Memory B cell (primary cell): ENCODE measurements around the gene MPL.

Experiments used
- ATAC-seq: fragments of 150-1000 bp; cut with Tn5 transposase; 2 replicates; pipeline ENCODE4 v1.10.0; 2021; ENCODE audit warnings: low read depth, mild to moderate bottlenecking, moderate library complexity
- DNase-seq, 2 donors: peaks; one replicate each; pipeline ENCODE4 v3.0.0; 2022; ENCODE audit warnings: low spot score in 2 of 2
- H3K27ac Mint-ChIP-seq: one replicate; pipeline ENCODE4 v1.8.0; 2022; ENCODE audit warnings: mild to moderate bottlenecking, moderate library complexity, mixed read lengths
- H3K27me3 Mint-ChIP-seq: one replicate; pipeline ENCODE4 v1.8.0; 2022; ENCODE audit warnings: mixed read lengths
- H3K36me3 Mint-ChIP-seq: one replicate; pipeline ENCODE4 v1.8.0; 2022; ENCODE audit warnings: mild to moderate bottlenecking, mixed read lengths
- H3K4me1 Mint-ChIP-seq: one replicate; pipeline ENCODE4 v1.8.0; 2022; ENCODE audit warnings: mixed read lengths
- H3K4me3 Mint-ChIP-seq: one replicate; pipeline ENCODE4 v1.8.0; 2022; ENCODE audit warnings: mild to moderate bottlenecking, moderate library complexity, mixed read lengths
- H3K9me3 Mint-ChIP-seq: one replicate; pipeline ENCODE4 v1.8.0; 2022; ENCODE audit warnings: mixed read lengths

The MPL gene

DNA sequence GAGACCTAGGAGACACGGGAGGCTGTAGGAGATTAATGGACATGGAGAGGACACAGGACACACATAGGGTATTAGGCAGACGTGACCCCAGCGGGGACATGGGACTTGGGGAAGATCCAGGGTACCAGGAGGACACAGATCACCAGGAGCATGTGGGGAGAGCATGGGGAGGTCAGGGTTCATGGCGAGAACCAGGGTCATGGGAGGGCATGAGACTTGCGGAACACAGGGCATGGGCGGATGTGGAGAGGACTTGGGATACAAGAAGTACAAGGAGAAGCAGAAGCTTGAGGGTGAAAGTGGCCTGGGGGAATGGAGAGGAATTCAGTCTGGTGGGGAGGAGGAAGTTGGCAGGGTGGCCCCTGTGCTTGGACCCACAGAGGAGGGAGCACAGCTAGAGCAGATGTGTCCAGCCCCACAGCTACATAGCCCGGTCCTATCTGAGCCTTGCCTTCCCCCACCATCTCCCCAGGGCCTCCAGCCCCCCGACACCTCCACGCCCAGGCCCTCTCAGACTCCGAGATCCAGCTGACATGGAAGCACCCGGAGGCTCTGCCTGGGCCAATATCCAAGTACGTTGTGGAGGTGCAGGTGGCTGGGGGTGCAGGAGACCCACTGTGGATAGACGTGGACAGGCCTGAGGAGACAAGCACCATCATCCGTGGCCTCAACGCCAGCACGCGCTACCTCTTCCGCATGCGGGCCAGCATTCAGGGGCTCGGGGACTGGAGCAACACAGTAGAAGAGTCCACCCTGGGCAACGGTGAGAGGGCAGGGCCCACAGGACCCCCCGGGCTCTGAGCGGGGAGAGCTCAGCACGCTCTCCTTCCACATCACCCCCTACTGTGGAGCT lies 24.7 kb upstream of the MPL start:
- no peaks in the 10 kb centered on the region for H3K4me1 Mint-ChIP-seq
- H3K9me3 Mint-ChIP-seq, result no peaks in the 10 kb centered on the region
- no peak for ATAC-seq
- no peak overlapping the region for H3K4me3 Mint-ChIP-seq
- DNase-seq, result no peak
- peaks cover 2% of the 10 kb centered on the region for H3K36me3 Mint-ChIP-seq
- H3K27me3 Mint-ChIP-seq, result peaks cover 15% of the 10 kb centered on the region
- no peak overlapping the region for H3K27ac Mint-ChIP-seq

GRCh38 chr1:43313771-43314170 lies 23.8 kb upstream of the MPL start:
- Mint-ChIP-seq H3K4me3 (no peak overlapping the region), H3K27ac (no peak overlapping the region), H3K4me1 (no peaks in the 10 kb centered on the region), H3K27me3 (peaks cover 10% of the 10 kb centered on the region), H3K9me3 (no peaks in the 10 kb centered on the region), H3K36me3 (peaks cover 2% of the 10 kb centered on the region)
- ATAC-seq (no peak), DNase-seq (no peak)

- Mint-ChIP-seq H3K27me3 (peaks cover 10% of the 10 kb centered on the region), H3K9me3 (no peaks in the 10 kb centered on the region), H3K4me3 (no peak overlapping the region), H3K4me1 (no peaks in the 10 kb centered on the region), H3K36me3 (peaks cover 2% of the 10 kb centered on the region), H3K27ac (no peak overlapping the region)
- ATAC-seq (no peak), DNase-seq (no peak)
These were observed 23.4 kb upstream of the MPL start for GRCh38 chr1:43314233-43314632.

- no peak for ATAC-seq
- Mint-ChIP-seq H3K4me3 (no peak overlapping the region), H3K9me3 (no peaks in the 10 kb centered on the region), H3K4me1 (no peaks in the 10 kb centered on the region), H3K27ac (no peak overlapping the region), H3K36me3 (peaks cover 2% of the 10 kb centered on the region), H3K27me3 (peaks cover 6% of the 10 kb centered on the region)
- DNase-seq, result no peak
These were observed 22.1 kb upstream of the MPL start for GRCh38 chr1:43315481-43315880.

GRCh38 chr1:43315963-43316737 lies 21.5 kb upstream of the MPL start:
- Mint-ChIP-seq H3K36me3 (peaks cover 2% of the 10 kb centered on the region), H3K4me1 (no peaks in the 10 kb centered on the region), H3K27ac (no peak overlapping the region), H3K9me3 (no peaks in the 10 kb centered on the region), H3K27me3 (peaks cover 3% of the 10 kb centered on the region), H3K4me3 (no peak overlapping the region)
- ATAC-seq, result no peak
- DNase-seq, result no peak

DNA sequence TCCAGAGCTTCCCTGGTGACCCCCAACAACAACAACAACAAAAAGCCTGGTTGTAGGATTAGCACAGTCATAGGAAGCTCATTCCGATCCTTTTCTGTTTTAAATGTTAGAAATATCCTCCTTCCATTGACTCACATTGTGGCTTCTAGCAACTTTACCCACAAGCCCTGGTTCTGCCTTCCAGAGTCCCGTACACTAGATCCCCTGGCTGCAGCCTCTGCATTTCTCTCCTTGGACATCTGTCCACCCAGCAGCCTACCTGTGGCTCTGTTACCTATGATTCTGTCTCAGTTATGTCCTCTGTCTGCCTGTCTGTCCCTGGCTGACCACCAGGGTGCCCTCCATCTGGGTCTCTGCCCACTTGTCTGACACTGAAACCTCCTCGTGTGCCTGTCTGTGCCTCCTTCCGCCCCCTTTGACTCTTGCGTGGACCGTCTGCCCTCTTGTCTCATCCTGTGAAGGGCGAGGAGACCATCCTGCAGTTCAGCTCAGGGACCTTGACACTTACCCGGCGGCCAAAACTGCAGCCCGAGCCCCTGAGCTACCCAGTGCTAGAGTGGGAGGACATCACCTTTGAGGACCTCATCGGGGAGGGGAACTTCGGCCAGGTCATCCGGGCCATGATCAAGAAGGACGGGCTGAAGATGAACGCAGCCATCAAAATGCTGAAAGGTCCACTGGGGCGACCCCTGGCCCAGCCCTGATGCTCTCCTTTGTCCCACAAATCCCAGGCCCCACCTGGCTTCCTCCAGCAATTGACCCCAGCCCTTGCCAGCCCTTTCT lies 20.7 kb upstream of the MPL start:
- Mint-ChIP-seq H3K36me3 (peaks cover 2% of the 10 kb centered on the region), H3K9me3 (no peaks in the 10 kb centered on the region), H3K4me1 (no peaks in the 10 kb centered on the region), H3K27me3 (peaks cover 3% of the 10 kb centered on the region), H3K4me3 (no peak overlapping the region), H3K27ac (no peak overlapping the region)
- no peak for ATAC-seq
- DNase-seq, result no peak

GRCh38 chr1:43317817-43318471 lies 19.7 kb upstream of the MPL start:
- Mint-ChIP-seq H3K4me1 (no peaks in the 10 kb centered on the region), H3K4me3 (no peak overlapping the region), H3K27ac (no peak overlapping the region), H3K27me3 (no peaks in the 10 kb centered on the region), H3K36me3 (no peaks in the 10 kb centered on the region), H3K9me3 (no peaks in the 10 kb centered on the region)
- no peak for DNase-seq
- no peak for ATAC-seq

GRCh38 chr1:43318831-43319230 lies 18.8 kb upstream of the MPL start:
- Mint-ChIP-seq H3K36me3 (no peaks in the 10 kb centered on the region), H3K27me3 (no peaks in the 10 kb centered on the region), H3K4me3 (no peak overlapping the region), H3K27ac (no peak overlapping the region), H3K4me1 (no peaks in the 10 kb centered on the region), H3K9me3 (no peaks in the 10 kb centered on the region)
- DNase-seq, result no peak
- no peak for ATAC-seq

GRCh38 chr1:43319288-43319687 lies 18.3 kb upstream of the MPL start:
- Mint-ChIP-seq H3K36me3 (no peaks in the 10 kb centered on the region), H3K9me3 (no peaks in the 10 kb centered on the region), H3K4me1 (no peaks in the 10 kb centered on the region), H3K27ac (no peak overlapping the region), H3K27me3 (no peaks in the 10 kb centered on the region), H3K4me3 (no peak overlapping the region)
- DNase-seq, result no peak
- ATAC-seq, result no peak

- Mint-ChIP-seq H3K4me3 (no peak overlapping the region), H3K4me1 (no peaks in the 10 kb centered on the region), H3K9me3 (peaks cover 2% of the 10 kb centered on the region), H3K27me3 (no peaks in the 10 kb centered on the region), H3K36me3 (peaks cover 3% of the 10 kb centered on the region), H3K27ac (no peak overlapping the region)
- no peak for DNase-seq
- no peak for ATAC-seq
These were observed 17.9 kb upstream of the MPL start for GRCh38 chr1:43319766-43320165.

- Mint-ChIP-seq H3K4me3 (no peak overlapping the region), H3K27me3 (no peaks in the 10 kb centered on the region), H3K27ac (no peak overlapping the region), H3K9me3 (peaks cover 5% of the 10 kb centered on the region), H3K4me1 (no peaks in the 10 kb centered on the region), H3K36me3 (peaks cover 6% of the 10 kb centered on the region)
- ATAC-seq (no peak), DNase-seq (no peak)
These were observed 16.2 kb upstream of the MPL start for GRCh38 chr1:43321331-43321891.

GRCh38 chr1:43322506-43322905 lies 15.1 kb upstream of the MPL start:
- H3K4me3 Mint-ChIP-seq, result no peak overlapping the region
- ATAC-seq (no peak), DNase-seq (no peak)
- H3K27me3 Mint-ChIP-seq, result no peaks in the 10 kb centered on the region
- no peaks in the 10 kb centered on the region for H3K4me1 Mint-ChIP-seq
- peaks cover 5% of the 10 kb centered on the region for H3K9me3 Mint-ChIP-seq
- H3K27ac Mint-ChIP-seq, result no peak overlapping the region
- H3K36me3 Mint-ChIP-seq, result peaks cover 6% of the 10 kb centered on the region

- peaks cover 9% of the 10 kb centered on the region for H3K36me3 Mint-ChIP-seq
- H3K27ac Mint-ChIP-seq, result no peak overlapping the region
- H3K9me3 Mint-ChIP-seq, result peaks cover 7% of the 10 kb centered on the region
- H3K27me3 Mint-ChIP-seq, result no peaks in the 10 kb centered on the region
- no peaks in the 10 kb centered on the region for H3K4me1 Mint-ChIP-seq
- no peak overlapping the region for H3K4me3 Mint-ChIP-seq
- DNase-seq (no peak), ATAC-seq (no peak)
These were observed 12.8 kb upstream of the MPL start for GRCh38 chr1:43324810-43325209.
